SHP77 treated with DMSO at 0.1 percent for 48 hours (cell line): Measurements from ENCODE around the gene URM1.
"Not testable (repeated sequence)": the region's sequence is repeated elsewhere in the genome, so short reads cannot be mapped to it uniquely, and the experiment has no call there.

Experiments used
- DNase-seq: peaks from one replicate; lab custom pipeline; 2025; lab: John Stamatoyannopoulos, UW

Gene URM1

GRCh38 chr9:128409450-128409849 lies 38.3 kb downstream of the URM1 start:
- no peak for DNase-seq

- no peak for DNase-seq
Observed at GRCh38 chr9:128409978-128410377, 38.8 kb downstream of the URM1 start.

DNA sequence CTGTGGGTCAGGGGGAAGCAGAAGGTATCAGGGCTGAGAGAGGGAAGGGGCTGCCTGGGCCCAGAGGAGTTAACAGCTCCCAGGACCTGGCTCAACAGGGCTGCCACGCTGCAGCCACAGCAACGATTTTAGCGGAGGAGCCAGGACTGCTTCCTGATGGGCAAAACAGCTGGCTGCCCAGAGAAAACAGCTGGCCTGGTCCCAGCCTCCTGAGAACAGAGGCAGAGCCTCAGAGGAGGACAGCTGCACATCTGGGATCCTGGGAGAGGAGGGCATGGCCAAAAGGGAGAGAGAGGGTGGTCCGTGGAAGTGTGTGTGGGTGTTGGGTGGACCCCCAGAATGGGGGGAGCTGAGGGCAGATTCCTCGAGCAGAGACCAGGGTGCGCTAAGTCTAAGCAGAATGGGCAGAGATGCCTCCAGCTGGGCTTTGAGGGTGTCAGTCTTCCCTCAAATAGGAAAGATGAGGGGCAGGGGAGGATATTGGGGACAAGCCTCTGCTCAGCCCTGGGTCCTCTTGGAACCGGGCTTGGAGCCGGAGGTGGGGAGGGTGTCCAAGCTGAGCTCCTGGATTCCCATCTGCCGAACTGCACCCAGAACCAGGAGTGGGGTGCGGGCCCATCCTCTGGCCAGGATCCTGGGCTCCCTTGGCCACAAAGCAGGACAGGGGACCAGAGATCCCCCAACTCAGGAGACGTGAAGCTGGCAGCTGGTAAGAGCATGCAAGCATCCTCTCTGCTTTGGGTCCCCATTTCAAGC lies 40.4 kb downstream of the URM1 start:
- no peak for DNase-seq

GRCh38 chr9:128412120-128412790 lies 41.1 kb downstream of the URM1 start:
- peak; percentile 63 for DNase-seq

- DNase-seq, result not testable (repeated sequence)
Observed at GRCh38 chr9:128413728-128414127, 42.6 kb downstream of the URM1 start.

DNA sequence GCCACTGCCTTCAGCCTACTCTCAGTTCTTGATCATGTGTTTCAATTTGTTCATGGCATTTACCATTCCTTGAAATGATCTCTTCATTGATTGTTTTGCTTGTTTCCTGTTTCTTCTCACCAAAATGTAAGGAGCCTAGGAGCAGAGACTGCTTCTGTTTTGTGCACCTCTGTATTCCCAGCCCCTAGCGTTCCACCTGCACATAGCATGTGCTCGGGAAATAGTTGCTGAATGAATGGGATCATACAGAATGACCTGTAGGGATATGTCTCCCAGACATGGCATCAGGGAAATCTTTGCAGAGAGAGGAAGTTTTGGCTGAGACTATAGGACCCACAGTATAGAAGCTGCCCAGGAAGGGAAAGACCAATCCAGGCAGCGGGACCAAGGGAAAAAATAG lies 43.3 kb downstream of the URM1 start:
- no peak for DNase-seq

DNA sequence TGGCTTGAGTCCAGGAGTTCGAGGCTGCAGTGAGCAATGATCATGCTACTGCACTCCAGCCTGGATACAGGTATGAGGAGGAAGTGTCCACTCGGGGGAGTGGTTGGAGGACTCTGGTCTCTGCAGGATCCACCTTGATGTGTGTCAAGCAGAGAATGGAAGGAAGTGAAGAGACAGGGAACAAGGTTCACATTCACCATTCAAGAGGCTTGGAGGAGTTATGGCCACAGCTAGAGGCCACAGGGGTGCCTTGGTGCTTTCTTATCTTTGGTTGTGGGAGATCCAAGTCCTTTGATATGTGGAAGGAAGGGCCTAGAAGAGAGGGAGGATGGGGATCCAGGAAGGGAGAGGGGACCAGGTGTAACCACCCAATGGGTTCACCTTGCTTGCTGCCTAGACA lies 44.1 kb downstream of the URM1 start:
- DNase-seq, result no peak

DNA sequence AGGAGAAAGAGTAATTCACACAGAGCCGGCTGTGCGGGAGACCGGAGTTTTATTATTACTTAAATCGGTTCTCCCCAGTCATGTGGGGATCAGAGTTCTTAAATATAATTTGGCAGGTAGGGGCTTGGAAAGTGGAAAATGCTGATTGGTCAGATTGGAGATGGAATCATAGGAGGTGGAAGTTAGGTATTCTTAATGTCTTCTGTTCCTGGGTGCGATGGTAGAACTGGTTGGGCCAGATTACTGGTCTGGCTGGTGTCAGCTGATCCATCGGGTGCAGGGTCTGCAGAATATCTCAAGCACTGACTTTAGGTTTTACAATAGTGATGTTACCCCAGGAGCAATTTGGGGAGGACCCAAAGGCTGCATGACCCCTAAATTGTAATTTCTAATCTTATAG lies 44.8 kb downstream of the URM1 start:
- no peak for DNase-seq

- DNase-seq, result no peak
Observed at GRCh38 chr9:128416432-128417019, 45.4 kb downstream of the URM1 start.

GRCh38 chr9:128419061-128419925 lies 48.1 kb downstream of the URM1 start:
- DNase-seq, result peak; percentile 29

DNA sequence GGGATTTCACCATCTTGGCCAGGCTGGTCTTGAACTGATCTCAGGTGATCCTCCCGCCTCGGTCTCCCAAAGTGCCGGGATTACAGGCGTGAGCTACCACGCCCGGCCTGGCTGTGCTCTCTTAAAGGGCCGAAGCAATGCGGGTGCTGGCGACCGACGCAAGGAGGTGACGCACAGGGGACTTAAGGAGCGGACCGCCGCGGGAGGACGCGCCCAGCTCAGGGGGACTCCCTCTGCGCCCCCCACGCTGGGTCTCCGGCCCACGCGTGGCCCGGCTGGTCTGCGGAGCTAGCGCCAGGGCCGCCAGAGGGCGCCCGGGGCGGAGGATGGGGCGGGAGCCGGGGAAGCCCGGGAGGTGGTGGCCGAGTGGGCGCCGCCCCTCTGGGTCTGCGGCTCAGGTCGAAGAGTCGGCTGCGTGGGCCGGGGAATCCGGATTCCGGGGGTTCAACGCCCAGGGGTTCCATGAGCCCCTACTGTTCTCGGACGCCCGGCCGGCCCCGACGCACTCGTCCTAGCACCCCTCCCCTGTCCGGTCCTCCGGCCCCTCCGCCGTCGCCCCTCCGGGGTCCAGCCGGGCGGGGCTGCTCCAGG lies 49.0 kb downstream of the URM1 start:
- DNase-seq, result no peak

GRCh38 chr9:128420651-128421481 lies 49.7 kb downstream of the URM1 start, which contains the start of gene CERCAM:
TSS of gene CERCAM (plus strand) at chr9:128420857. CDS start at chr9:128420878, 21 bp downstream.
- DNase-seq, result no peak

- DNase-seq, result no peak
Observed at GRCh38 chr9:128421482-128421996, 50.4 kb downstream of the URM1 start.

- not testable (repeated sequence) for DNase-seq
Observed at GRCh38 chr9:128422022-128422782, 51.0 kb downstream of the URM1 start.

DNA sequence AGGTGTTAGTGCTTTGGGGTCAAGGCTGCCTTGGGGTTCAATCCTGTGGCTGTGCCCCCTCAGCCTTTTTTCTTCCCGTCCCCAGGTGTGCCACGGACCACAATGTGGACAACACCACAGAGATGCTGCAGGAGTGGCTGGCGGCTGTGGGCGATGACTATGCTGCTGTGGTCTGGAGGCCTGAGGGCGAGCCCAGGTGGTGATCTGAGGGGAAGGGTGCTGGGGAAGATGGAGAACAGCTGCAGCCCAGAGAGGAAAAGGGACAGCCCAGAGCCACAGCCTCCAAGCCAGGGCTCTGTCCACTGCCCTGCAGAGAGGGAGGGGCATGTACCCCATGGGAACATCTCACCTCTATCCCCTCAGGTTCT lies 51.6 kb downstream of the URM1 start:
- no peak for DNase-seq

DNA sequence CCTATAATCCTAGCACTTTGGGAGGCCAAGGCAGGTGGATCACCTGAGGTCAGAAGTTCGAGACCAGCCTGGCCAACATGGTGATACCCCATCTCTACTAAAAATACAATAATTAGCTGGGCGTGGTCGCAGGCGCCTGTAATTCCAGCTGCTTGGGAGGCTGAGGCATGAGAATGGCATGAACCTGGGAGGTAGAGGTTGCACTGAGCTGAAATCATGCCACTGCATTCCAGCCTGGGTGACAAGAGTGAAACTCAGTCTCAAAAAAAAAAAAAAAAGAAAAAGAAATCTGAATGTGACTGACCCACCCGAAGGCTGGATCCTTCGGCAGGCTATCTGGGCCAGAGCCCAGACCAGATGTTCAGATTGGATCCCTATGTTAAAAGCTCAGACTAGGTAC lies 52.2 kb downstream of the URM1 start:
- DNase-seq, result not testable (repeated sequence)

DNA sequence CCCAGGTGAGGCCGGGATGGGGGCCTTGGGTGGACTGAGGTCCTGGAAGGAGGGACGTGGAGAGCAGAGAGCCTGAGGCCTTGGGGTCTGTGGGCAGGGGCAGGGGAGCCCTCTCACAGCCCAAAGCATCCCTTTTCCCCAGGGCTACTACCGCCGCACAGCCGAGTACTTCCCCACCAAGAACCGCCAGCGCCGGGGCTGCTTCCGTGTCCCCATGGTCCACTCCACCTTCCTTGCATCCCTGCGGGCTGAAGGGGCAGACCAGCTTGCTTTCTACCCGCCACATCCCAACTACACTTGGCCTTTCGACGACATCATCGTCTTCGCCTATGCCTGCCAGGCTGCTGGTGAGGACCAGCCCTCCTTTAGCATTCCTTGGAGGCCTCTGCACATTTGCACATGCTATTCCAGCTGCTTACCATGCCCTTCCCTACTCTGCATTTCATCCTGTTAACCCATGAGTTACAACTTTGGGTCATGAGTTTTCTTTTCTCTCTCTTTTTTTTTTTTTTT lies 53.1 kb downstream of the URM1 start:
- DNase-seq, result no peak

- DNase-seq, result no peak
Observed at GRCh38 chr9:128428644-128429512, 57.7 kb downstream of the URM1 start.
